Kidney epithelial cell (primary cell): ENCODE results near the gene ITSN2. TPM values are rescaled to one million over a fixed set of nuclear protein-coding genes. Genes with fewer than 3 reads are reported as not detected.
"Not testable (repeated sequence)": the region's sequence is repeated elsewhere in the genome, so short reads cannot be mapped to it uniquely, and the experiment has no call there.

ENCODE experiments used
- DNase-seq: peaks from one replicate; pipeline ENCODE4 v3.0.0-alpha.2; 2010; ENCODE audit warnings: low read depth
- H3K27me3 ChIP-seq: 2 replicates; pipeline ENCODE4 v1.6.0; 2011; ENCODE audit warnings: low read length; ENCODE audit not compliant: control insufficient read depth, insufficient read depth
- H3K36me3 ChIP-seq: 2 replicates; pipeline ENCODE4 v1.5.1; 2011; ENCODE audit warnings: low read length; ENCODE audit not compliant: control insufficient read depth, insufficient read depth
- H3K4me3 ChIP-seq: 2 replicates; pipeline ENCODE4 v1.5.1; 2011; ENCODE audit warnings: low read depth, mild to moderate bottlenecking, control low read depth, low read length
- total RNA-seq: library from RNA; depleted of rRNA; stranded (reverse); fragments of >200 nt; gene quantifications from 2 replicates; pipeline ENCODE4 v1.2.3, GENCODE V29; 2015
- TF ChIP-seq, protein P1 (sequence below): IDR thresholded peaks from 2 replicates; pipeline ENCODE4 v1.5.1; 2011; ENCODE audit warnings: mild to moderate bottlenecking, moderate library complexity, low read length, control low read depth, inconsistent platforms; ENCODE audit not compliant: insufficient read depth, poor library complexity, severe bottlenecking

Gene ITSN2
- total RNA-seq, 1 donor from 2014 or later: 23.0 TPM

DNA sequence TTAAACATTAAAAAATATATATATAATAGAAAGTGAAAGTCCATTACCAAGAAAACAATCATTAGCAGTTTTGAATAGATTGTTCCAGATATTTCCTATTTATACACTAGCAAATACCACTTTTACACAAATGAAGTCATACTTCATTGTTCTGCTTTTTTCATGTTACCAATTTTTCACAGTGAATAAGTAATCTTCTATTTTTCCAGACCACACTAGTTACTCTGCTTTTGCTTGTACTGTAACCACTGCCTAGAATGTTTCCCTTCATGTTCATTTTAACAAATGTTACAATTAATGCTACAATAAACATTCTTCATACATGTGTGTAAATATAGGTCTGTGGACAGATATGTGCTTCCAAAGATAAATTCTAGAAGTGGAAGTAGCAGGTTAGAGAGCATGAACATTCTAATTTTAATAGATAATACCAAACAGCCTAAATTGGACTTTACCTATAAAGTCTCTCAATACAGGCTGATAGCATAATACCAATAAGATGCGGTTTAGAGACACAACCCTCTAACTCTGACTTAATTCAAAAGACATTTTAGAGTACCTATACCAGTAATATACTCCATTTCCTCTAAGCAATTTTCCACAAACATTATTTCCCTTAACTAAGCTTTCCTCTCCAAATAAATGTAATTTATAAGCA is 17.0 kb downstream of the ITSN2 start:
- no peaks in the 10 kb centered on the region for H3K27me3 ChIP-seq
- H3K4me3 ChIP-seq: no peak overlapping the region
- no peaks in the 10 kb centered on the region for H3K36me3 ChIP-seq
- TF ChIP-seq, protein P1, sequence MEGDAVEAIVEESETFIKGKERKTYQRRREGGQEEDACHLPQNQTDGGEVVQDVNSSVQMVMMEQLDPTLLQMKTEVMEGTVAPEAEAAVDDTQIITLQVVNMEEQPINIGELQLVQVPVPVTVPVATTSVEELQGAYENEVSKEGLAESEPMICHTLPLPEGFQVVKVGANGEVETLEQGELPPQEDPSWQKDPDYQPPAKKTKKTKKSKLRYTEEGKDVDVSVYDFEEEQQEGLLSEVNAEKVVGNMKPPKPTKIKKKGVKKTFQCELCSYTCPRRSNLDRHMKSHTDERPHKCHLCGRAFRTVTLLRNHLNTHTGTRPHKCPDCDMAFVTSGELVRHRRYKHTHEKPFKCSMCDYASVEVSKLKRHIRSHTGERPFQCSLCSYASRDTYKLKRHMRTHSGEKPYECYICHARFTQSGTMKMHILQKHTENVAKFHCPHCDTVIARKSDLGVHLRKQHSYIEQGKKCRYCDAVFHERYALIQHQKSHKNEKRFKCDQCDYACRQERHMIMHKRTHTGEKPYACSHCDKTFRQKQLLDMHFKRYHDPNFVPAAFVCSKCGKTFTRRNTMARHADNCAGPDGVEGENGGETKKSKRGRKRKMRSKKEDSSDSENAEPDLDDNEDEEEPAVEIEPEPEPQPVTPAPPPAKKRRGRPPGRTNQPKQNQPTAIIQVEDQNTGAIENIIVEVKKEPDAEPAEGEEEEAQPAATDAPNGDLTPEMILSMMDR: no peak
- DNase-seq: no peak

DNA sequence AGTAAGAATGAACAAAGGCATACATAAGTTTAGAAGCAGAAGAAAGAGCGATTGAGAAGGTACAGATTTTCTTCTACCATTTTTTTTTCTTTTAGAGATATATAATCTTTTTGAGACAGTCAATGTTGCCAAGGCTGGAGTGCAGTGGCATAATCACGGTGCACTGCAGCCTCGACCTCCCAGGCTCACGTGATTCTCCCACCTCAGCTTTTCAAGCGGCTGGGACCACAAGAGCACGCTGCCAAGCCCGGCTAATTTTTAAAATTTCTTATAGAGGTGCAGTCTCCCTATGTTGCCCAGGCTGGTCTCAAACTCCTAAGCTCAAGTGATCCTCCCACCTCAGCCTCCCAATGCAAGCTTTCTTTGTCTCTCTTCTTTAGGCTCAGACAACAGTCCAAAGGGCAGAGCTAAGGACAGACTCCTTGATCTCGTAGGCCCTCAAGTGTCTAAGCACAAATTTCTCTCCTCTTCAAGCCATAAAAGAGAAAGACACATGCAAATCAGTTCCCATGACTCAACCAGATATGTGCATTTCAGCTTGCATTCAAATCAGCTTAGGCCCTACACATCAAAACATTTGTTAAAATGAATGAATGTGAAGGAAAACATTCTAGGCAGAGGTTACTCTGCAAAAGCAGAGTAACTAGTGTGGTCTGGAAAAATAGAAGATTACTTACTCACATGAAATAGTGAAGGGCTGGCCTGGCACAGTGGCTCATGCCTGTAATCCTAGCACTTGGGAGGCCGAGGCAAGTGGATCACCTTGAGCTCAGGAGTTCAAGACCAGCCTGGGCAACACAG is 18.0 kb downstream of the ITSN2 start:
- no peak for DNase-seq
- no peak overlapping the region for H3K4me3 ChIP-seq
- no peaks in the 10 kb centered on the region for H3K36me3 ChIP-seq
- H3K27me3 ChIP-seq: no peaks in the 10 kb centered on the region
- TF ChIP-seq, protein P1: no peak

DNA sequence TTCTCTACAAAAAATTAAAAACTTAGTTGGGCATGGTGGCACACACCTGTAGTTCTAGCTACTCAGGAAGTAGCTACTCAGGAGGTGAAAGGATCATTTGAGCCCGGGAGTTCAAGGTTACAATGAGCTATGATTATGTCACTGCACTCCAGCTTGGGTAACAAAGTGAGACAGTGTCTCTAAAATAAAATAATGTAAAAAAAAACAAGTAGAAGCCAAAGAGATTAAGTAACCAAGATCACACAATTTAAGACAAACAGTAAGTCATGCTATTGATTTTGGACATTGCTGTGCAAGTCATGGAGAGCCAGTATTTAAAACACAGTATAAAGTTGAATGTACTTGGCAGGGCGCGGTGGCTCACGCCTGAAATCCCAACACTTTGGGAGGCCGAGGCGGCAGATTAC is 20.5 kb downstream of the ITSN2 start:
- TF ChIP-seq, protein P1: no peak
- no peaks in the 10 kb centered on the region for H3K36me3 ChIP-seq
- DNase-seq: no peak
- H3K27me3 ChIP-seq: no peaks in the 10 kb centered on the region
- H3K4me3 ChIP-seq: no peak overlapping the region

DNA sequence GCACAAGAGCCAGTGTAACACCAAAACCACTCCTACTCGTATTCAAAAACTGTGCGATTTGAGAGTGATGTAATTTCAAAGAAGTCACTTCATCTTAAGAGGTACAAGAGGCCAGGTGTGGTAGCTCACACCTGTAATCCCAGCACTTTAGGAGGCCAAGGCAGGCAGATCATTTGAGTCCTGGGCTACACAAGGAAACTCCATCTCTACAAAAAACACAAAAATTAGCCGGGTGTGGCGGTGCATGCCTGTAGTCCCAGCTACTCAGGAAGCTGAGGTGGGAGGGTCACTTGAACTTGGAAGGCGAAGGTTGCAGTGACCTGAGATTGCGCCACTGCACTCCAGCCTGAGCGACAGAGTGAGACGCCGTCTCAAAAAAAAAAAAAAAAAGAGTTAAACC is 21.2 kb downstream of the ITSN2 start:
- H3K36me3 ChIP-seq, H3K4me3 ChIP-seq, H3K27me3 ChIP-seq, DNase-seq: not testable (repeated sequence)

DNA sequence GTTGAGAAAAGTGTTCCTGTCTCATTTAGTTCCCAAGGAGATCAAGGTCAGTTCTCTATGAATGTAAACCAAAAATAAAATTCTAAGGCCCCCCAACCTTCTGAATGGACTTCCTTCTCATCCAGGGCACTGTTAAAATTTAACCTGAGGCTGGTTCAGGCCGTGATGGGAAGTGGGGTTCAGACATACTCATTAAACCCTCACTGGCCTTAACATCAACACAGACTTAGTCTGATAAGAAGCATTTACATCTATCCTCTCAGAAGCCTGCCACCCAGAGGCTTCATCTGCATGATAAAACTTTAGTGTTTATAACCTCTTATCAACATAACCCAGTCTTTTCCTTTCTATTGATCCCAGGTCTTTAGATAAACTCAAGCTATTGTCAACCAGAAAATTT is 22.4 kb downstream of the ITSN2 start:
- H3K27me3 ChIP-seq: no peaks in the 10 kb centered on the region
- no peak for DNase-seq
- TF ChIP-seq, protein P1: no peak

DNA sequence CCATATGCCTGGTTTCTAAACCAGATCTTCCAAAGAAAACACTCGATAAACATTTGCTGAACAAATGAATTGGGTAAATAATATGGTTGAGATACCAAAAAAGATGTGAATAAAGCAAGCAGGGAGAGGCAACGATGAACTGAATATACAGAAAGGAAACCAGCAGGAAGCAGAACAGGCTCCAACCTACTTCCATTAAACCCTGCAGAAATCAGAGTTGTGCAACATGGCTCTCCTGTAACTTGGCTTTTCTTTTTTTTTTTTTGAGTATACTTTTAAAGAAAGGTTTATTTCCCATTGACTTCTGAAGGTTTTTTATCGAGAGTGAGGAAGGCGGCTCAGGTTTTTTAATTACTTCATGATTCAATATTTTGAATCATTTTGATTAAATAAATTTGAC is 23.5 kb downstream of the ITSN2 start:
- TF ChIP-seq, protein P1: no peak
- Histone ChIP-seq H3K36me3 (no peaks in the 10 kb centered on the region), H3K27me3 (no peaks in the 10 kb centered on the region), H3K4me3 (no peak overlapping the region)
- DNase-seq: no peak

More for the DNA sequence above, 22.4 kb downstream of the ITSN2 start:
- H3K36me3 ChIP-seq: no peaks in the 10 kb centered on the region
- H3K4me3 ChIP-seq: no peak overlapping the region
